GM12872 (cell line): ENCODE measurements around the gene STK32B.

Experiments
- TF ChIP-seq, protein P1 (sequence below): IDR thresholded peaks from 3 replicates; pipeline ENCODE4 v1.5.1; 2011; ENCODE audit warnings: low read depth, mild to moderate bottlenecking, low read length, moderate library complexity; ENCODE audit not compliant: insufficient read depth

STK32B gene

GRCh38 chr4:5256421-5256820 is 205.1 kb downstream of the STK32B start:
- TF ChIP-seq, protein P1, sequence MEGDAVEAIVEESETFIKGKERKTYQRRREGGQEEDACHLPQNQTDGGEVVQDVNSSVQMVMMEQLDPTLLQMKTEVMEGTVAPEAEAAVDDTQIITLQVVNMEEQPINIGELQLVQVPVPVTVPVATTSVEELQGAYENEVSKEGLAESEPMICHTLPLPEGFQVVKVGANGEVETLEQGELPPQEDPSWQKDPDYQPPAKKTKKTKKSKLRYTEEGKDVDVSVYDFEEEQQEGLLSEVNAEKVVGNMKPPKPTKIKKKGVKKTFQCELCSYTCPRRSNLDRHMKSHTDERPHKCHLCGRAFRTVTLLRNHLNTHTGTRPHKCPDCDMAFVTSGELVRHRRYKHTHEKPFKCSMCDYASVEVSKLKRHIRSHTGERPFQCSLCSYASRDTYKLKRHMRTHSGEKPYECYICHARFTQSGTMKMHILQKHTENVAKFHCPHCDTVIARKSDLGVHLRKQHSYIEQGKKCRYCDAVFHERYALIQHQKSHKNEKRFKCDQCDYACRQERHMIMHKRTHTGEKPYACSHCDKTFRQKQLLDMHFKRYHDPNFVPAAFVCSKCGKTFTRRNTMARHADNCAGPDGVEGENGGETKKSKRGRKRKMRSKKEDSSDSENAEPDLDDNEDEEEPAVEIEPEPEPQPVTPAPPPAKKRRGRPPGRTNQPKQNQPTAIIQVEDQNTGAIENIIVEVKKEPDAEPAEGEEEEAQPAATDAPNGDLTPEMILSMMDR, result no peak

DNA sequence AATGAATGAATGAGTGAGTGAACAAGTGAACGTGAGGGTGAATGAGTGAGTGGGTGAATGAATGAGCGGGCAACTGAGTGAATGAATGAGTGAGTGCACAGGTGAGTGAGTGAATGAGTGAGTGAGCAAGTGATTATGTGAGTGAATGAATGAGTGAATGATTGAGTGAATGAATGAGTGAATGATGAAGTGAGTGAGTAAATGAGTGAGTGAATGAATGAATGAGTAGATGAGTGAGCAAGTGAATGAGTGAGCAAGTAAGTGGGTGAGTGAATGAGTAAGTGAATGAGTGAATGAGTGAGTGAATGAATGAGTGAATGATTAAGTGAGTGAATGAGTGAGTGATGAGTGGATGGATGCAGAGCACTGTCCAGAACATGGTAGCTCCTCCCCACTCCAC is 205.8 kb downstream of the STK32B start:
- TF ChIP-seq, protein P1, result no peak

DNA sequence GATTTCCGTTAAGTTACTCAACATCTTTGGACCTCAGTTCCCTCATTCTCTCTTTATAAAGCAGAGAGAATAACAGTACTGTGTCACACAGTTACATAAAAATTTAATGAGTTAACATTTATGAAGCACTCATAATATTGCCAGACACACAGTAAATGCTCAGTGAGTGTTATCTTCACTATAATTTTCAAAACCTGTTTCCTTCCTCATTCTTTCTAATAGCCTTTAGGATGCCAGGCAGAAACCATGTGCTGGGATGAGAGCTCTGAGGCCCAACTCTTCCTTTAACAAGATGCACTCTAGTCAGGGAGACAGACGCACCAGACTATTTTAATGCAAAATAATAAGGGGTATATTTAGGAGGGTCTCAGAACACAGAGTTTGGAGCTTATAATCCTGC is 208.2 kb downstream of the STK32B start:
- TF ChIP-seq, protein P1, result no peak

DNA sequence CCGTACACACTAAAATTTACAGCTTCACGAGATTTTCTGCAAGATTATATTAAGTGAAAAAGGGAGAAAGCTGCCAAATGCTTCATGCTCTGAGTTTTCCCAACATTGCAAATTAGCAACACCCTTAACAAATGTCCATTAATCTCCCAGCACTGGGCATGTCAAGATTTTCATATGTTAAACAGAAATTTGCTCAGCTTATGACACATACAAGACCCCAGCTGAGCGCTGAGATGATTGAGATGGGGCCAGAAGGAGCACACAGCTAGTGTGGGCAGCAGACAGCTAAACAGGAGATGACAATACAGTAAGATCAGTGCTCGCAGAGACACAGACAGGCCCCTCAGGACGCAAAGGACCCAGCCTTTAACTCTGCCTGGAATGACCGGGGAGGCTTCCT is 208.8 kb downstream of the STK32B start:
- TF ChIP-seq, protein P1, result no peak

GRCh38 chr4:5261866-5262265 is 210.6 kb downstream of the STK32B start:
- TF ChIP-seq, protein P1, result no peak

DNA sequence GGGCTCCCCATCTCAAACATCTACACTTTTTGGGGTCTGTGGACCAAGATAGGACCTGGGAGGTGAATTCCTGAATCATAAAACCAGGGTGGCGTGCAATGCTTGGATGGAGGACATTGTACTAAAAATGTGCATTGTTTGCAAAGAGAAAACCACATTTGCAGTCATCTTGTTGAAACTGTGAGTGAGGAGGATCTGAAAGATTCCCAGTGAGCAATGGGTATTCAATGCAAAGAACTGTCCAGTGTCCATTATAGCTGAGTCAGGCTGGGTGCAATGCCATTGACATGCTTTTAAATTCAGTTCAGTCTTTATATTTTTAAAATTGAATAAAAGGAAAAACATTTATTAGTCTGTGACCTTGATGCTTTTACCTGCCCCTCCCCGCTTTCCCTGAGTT is 215.7 kb downstream of the STK32B start:
- TF ChIP-seq, protein P1, result no peak

GRCh38 chr4:5267408-5267807 is 216.1 kb downstream of the STK32B start:
- TF ChIP-seq, protein P1, result no peak
